OCI-LY3 (cell line): Measurements from ENCODE around the gene CAPN10.

Experiments used
- CTCF ChIP-seq: fragments of 200-600, 300-600 bp; sonication (generic); IDR thresholded peaks from 2 replicates; pipeline ENCODE4 v1.5.1; 2014; ENCODE audit warnings: antibody characterized with exemption, low read length, low read depth
- EZH2phosphoT487 ChIP-seq: fragments of 200-600 bp; shearing (Covaris generic); IDR thresholded peaks from 2 replicates; pipeline ENCODE4 v1.6.1; 2018; ENCODE audit warnings: antibody characterized with exemption, mixed run types, low read depth

- TF ChIP-seq CTCF: no peak
- TF ChIP-seq EZH2phosphoT487: no peak
Measured at GRCh38 chr2:240569998-240570530, 16.5 kb upstream of the CAPN10 start.
